ENCODE results near the gene ZNF594. TPM values are rescaled to one million over a fixed set of nuclear protein-coding genes. Genes with fewer than 3 reads are reported as not detected.
"Not testable (repeated sequence)": the region's sequence is repeated elsewhere in the genome, so short reads cannot be mapped to it uniquely, and the experiment has no call there.

The ZNF594 gene
- total and polyA plus RNA-seq, 2 of the 13 experiments (the other 11 are each of a cell fraction or from before 2014, with no cell fraction given), result 2.9 to 9.6 TPM

DNA sequence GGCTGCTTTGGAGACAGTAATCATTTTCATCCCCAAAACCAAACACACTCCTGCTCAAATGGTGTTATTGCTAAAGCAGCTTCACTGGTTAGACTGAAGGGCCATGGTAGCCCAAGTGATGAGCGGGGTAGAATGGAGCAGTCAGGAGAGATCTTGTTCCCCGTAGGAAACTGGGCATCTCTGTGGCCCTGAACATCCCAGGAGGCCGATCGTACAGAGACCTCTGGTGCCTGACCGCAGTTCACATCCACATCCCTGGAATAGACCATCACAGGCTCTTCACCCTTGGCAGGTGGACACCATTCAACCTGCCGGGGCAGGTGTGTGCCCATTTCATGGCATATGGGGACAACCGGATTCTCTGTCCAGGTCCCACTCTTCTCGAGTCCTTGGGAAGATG is 61.9 kb downstream of the ZNF594 start:
- CTCF ChIA-PET (ENCODE audit: low intra/inter-chr PET ratio, low total read pairs); in situ Hi-C loops (cut with HindIII; ENCODE audit: extremely low pct_ligation_motif_present, low pct_unique_long_range_greater_than_20kb); H2AFZ ChIP-seq (ENCODE audit: low read length); H4K20me1 ChIP-seq (ENCODE audit: insufficient read depth, low read length); H3K4me2 ChIP-seq (ENCODE audit: low read depth, low read length); H3K4me3 ChIP-seq (replicated peaks in 1 of 3; ENCODE audit: insufficient read depth in 1 of 3, low read depth in 2 of 3, low read length in 3 of 3); H3K79me2 ChIP-seq (ENCODE audit: insufficient read depth, low read length); POLR2A ChIA-PET; H3K4me1 ChIP-seq (ENCODE audit: insufficient read depth, low read length); ATAC-seq; BruUV-seq (replicated peaks); H3K27ac ChIP-seq (ENCODE audit: extremely low read length, insufficient read depth, low read length); H3K36me3 ChIP-seq (replicated peaks in 1 of 2; ENCODE audit: control insufficient read depth in 1 of 2, insufficient read depth in 2 of 2, low read length in 2 of 2); DNase-seq (ENCODE audit: low spot score); H3K9ac ChIP-seq (ENCODE audit: insufficient read depth, low read depth, low read length); H3K9me3 ChIP-seq (ENCODE audit: low read length); intact Hi-C loops (cut with micrococcal nuclease; ENCODE audit: unreplicated experiment); FAIRE-seq: not testable (repeated sequence)
- WGBS (ENCODE audit: low lambda C conversion rate), result 65% methylated on average over 3 of the region's 8 CpGs
- peaks cover 2 to 19% of the 10 kb centered on the region in 2 experiments; a peak in 4 of 5 replicates for H3K27me3 ChIP-seq (ENCODE audit: control insufficient read depth in 1 of 2, insufficient read depth in 2 of 2, low read length in 2 of 2)

Other genes starting within 250 kb of the ZNF594 start
- 494 and 520 TPM in 2 replicates for gene PFN1, start 243.3 kb downstream of the ZNF594 start, total RNA-seq (2016; rRNA removed; fragmentation: Illumina TruSeq; extraction: Trizol)
- gene PFN1, start 243.3 kb downstream of the ZNF594 start, polyA plus RNA-seq (2011; rRNA removed), result 589 and 613 TPM in 2 replicates
- gene ENO3, start 240.7 kb downstream of the ZNF594 start, total RNA-seq (2016; rRNA removed; fragmentation: Illumina TruSeq; extraction: Trizol), result 59.8 and 68.2 TPM in 2 replicates
- 51.9 and 69.8 TPM in 2 replicates for gene ENO3, start 240.7 kb downstream of the ZNF594 start, polyA plus RNA-seq (2011; rRNA removed)
- 59.0 and 74.8 TPM in 2 replicates for gene SPAG7, start 224.1 kb downstream of the ZNF594 start, total RNA-seq (2016; rRNA removed; fragmentation: Illumina TruSeq; extraction: Trizol)
- 46.6 and 51.0 TPM in 2 replicates for gene SPAG7, start 224.1 kb downstream of the ZNF594 start, polyA plus RNA-seq (2011; rRNA removed)
- gene CAMTA2, start 204.2 kb downstream of the ZNF594 start, total RNA-seq (2016; rRNA removed; fragmentation: Illumina TruSeq; extraction: Trizol), result 4.0 and 4.1 TPM in 2 replicates
- gene CAMTA2, start 204.2 kb downstream of the ZNF594 start, polyA plus RNA-seq (2011; rRNA removed), result 7.1 and 8.9 TPM in 2 replicates
- gene INCA1, start 194.3 kb downstream of the ZNF594 start, total RNA-seq (2016; rRNA removed; fragmentation: Illumina TruSeq; extraction: Trizol), result 0.35 and 0.93 TPM in 2 replicates
- gene INCA1, start 194.3 kb downstream of the ZNF594 start, polyA plus RNA-seq (2011; rRNA removed), result 2.6 and 3.3 TPM in 2 replicates
- gene KIF1C, start 193.9 kb downstream of the ZNF594 start, total RNA-seq (2016; rRNA removed; fragmentation: Illumina TruSeq; extraction: Trizol), result 79.0 and 104 TPM in 2 replicates
- 70.0 and 77.7 TPM in 2 replicates for gene KIF1C, start 193.9 kb downstream of the ZNF594 start, polyA plus RNA-seq (2011; rRNA removed)
- gene SLC52A1, start 156.4 kb downstream of the ZNF594 start, total RNA-seq (2016; rRNA removed; fragmentation: Illumina TruSeq; extraction: Trizol), result 0.13 TPM in 1 of 2 replicates, not detected in the other
- 0.03 TPM in 1 of 2 replicates, not detected in the other for gene SLC52A1, start 156.4 kb downstream of the ZNF594 start, polyA plus RNA-seq (2011; rRNA removed)
- not detected in 2 replicates for gene ZFP3, start 113.4 kb downstream of the ZNF594 start, total RNA-seq (2016; rRNA removed; fragmentation: Illumina TruSeq; extraction: Trizol)
- not detected in 2 replicates for gene ZFP3, start 113.4 kb downstream of the ZNF594 start, polyA plus RNA-seq (2011; rRNA removed)
- gene ZNF232, start 80.0 kb downstream of the ZNF594 start, total RNA-seq (2016; rRNA removed; fragmentation: Illumina TruSeq; extraction: Trizol), result 28.7 and 35.4 TPM in 2 replicates
- gene ZNF232, start 80.0 kb downstream of the ZNF594 start, polyA plus RNA-seq (2011; rRNA removed), result 7.8 and 9.2 TPM in 2 replicates
- gene USP6, start 75.8 kb downstream of the ZNF594 start, total RNA-seq (2016; rRNA removed; fragmentation: Illumina TruSeq; extraction: Trizol), result 0.04 TPM in 2 replicates
- gene USP6, start 75.8 kb downstream of the ZNF594 start, polyA plus RNA-seq (2011; rRNA removed), result not detected in 2 replicates
- not detected in 2 replicates for gene SCIMP, start 43.0 kb upstream of the ZNF594 start, total RNA-seq (2016; rRNA removed; fragmentation: Illumina TruSeq; extraction: Trizol)
- gene SCIMP, start 43.0 kb upstream of the ZNF594 start, polyA plus RNA-seq (2011; rRNA removed), result not detected in 2 replicates
- gene RABEP1, start 90.4 kb upstream of the ZNF594 start, total RNA-seq (2016; rRNA removed; fragmentation: Illumina TruSeq; extraction: Trizol), result 41.5 and 56.5 TPM in 2 replicates
- 11.1 and 13.7 TPM in 2 replicates for gene RABEP1, start 90.4 kb upstream of the ZNF594 start, polyA plus RNA-seq (2011; rRNA removed)
- gene NUP88, start 227.8 kb upstream of the ZNF594 start, total RNA-seq (2016; rRNA removed; fragmentation: Illumina TruSeq; extraction: Trizol), result 130 and 170 TPM in 2 replicates
- gene NUP88, start 227.8 kb upstream of the ZNF594 start, polyA plus RNA-seq (2011; rRNA removed), result 39.5 and 48.2 TPM in 2 replicates
- 54.7 and 58.5 TPM in 2 replicates for gene RPAIN, start 228.3 kb upstream of the ZNF594 start, total RNA-seq (2016; rRNA removed; fragmentation: Illumina TruSeq; extraction: Trizol)
- 36.3 and 42.1 TPM in 2 replicates for gene RPAIN, start 228.3 kb upstream of the ZNF594 start, polyA plus RNA-seq (2011; rRNA removed)
- 631 and 680 TPM in 2 replicates for gene C1QBP, start 247.3 kb upstream of the ZNF594 start, total RNA-seq (2016; rRNA removed; fragmentation: Illumina TruSeq; extraction: Trizol)
- 143 and 219 TPM in 2 replicates for gene C1QBP, start 247.3 kb upstream of the ZNF594 start, polyA plus RNA-seq (2011; rRNA removed)